Uterus (tissue), 4 donors: Measurements from ENCODE around the gene SMAD2. TPM values are rescaled to one million over a fixed set of nuclear protein-coding genes. Genes with fewer than 3 reads are reported as not detected.

Source experiments
- DNase-seq, 2 donors: peaks; one replicate each; pipeline ENCODE4 v3.0.0-alpha.2; 2019 to 2020
- H3K27ac ChIP-seq, 2 donors: fragments of 200-600 bp; sonication (generic); 1 replicate in 1 of 2; 2 replicates in 1 of 2; pipeline ENCODE4 v1.5.1; 2016 to 2018
- H3K27me3 ChIP-seq, 2 donors: fragments of 200-600 bp; sonication (generic); one replicate each; pipeline ENCODE4 v1.5.1; 2018 to 2019; ENCODE audit warnings: control low read depth in 1 of 2
- H3K36me3 ChIP-seq, 2 donors: fragments of 200-600 bp; sonication (generic); one replicate each; pipeline ENCODE4 v1.5.1; 2019; ENCODE audit warnings: control low read depth in 1 of 2
- H3K4me1 ChIP-seq, 2 donors: fragments of 200-600 bp; sonication (generic); one replicate each; pipeline ENCODE4 v1.5.1; 2018 to 2019; ENCODE audit warnings: control low read depth in 1 of 2
- H3K4me3 ChIP-seq, 2 donors: fragments of 200-600 bp; sonication (generic); 1 replicate in 1 of 2; 2 replicates in 1 of 2; pipeline ENCODE4 v1.5.1; 2018 to 2019; ENCODE audit warnings: mild to moderate bottlenecking in 1 of 2
- H3K9me3 ChIP-seq, 2 donors: fragments of 200-600 bp; sonication (generic); one replicate each; pipeline ENCODE4 v1.5.1; 2019; ENCODE audit warnings: control low read depth in 1 of 2
- CTCF ChIP-seq, 4 experiments: fragments of 200-600 bp in 2 of 4; fragments of 450-650 bp in 2 of 4; sonication (generic) in 2 of 4; IDR thresholded peaks; one replicate each; pipeline ENCODE4 v1.5.1; 2016 to 2019; ENCODE audit warnings: antibody characterized with exemption in 4 of 4, mild to moderate bottlenecking in 2 of 4, moderate library complexity in 1 of 4
- POLR2A ChIP-seq, 2 donors: fragments of 450-650 bp; IDR thresholded peaks; one replicate each; pipeline ENCODE4 v1.6.1; 2016; ENCODE audit warnings: antibody characterized with exemption in 2 of 2, mild to moderate bottlenecking in 1 of 2, moderate library complexity in 1 of 2
- intact Hi-C: fragments of 100-400 bp; cut with DNase I; formaldehyde crosslinking; loops from one replicate; pipeline ENCODE4 v1.15.1; 2023; ENCODE audit warnings: low total_unique reads
- total RNA-seq, 4 donors: library from RNA; depleted of rRNA in 3 of 4; stranded (reverse); fragments of >200 nt in 3 of 4; gene quantifications; one replicate each; pipeline versions ENCODE4 v1.1.0 to v1.2.4, GENCODE V29; 2014 to 2023
- donor health status: DM: yes; HTN: yes; CAD: no.

Gene SMAD2
- total RNA-seq, 4 donors from 2014 or later = 107 to 237 (median 142) TPM

GRCh38 chr18:47847635-47848034 lies 82.8 kb downstream of the SMAD2 start:
- no peak for TF ChIP-seq CTCF (IDR thresholded peaks at IDR 0.05)
- TF ChIP-seq POLR2A (IDR thresholded peaks at IDR 0.05) = no peak
- H3K4me1 ChIP-seq = no peaks in the 10 kb centered on the region
- intact Hi-C loops = no loop called here
- no peaks in the 10 kb centered on the region for H3K9me3 ChIP-seq
- no peaks in the 10 kb centered on the region for H3K27me3 ChIP-seq
- H3K27ac ChIP-seq = no peak overlapping the region
- H3K4me3 ChIP-seq = no peak overlapping the region
- no peak for DNase-seq
- H3K36me3 ChIP-seq = no peaks in the 10 kb centered on the region

GRCh38 chr18:47846431-47846830 lies 84.0 kb downstream of the SMAD2 start:
- Histone ChIP-seq H3K4me1 (no peaks in the 10 kb centered on the region), H3K27ac (no peak overlapping the region), H3K27me3 (no peaks in the 10 kb centered on the region), H3K9me3 (no peaks in the 10 kb centered on the region), H3K4me3 (no peak overlapping the region), H3K36me3 (no peaks in the 10 kb centered on the region)
- intact Hi-C loops = no loop called here
- no peak for DNase-seq
- TF ChIP-seq POLR2A (IDR thresholded peaks at IDR 0.05) = no peak

- DNase-seq = no peak
- Histone ChIP-seq H3K4me1 (no peaks in the 10 kb centered on the region), H3K27me3 (no peaks in the 10 kb centered on the region), H3K4me3 (no peak overlapping the region), H3K9me3 (no peaks in the 10 kb centered on the region), H3K36me3 (no peaks in the 10 kb centered on the region), H3K27ac (no peak overlapping the region)
- TF ChIP-seq CTCF (IDR thresholded peaks at IDR 0.05) = no peak
- no peak for TF ChIP-seq POLR2A (IDR thresholded peaks at IDR 0.05)
- intact Hi-C loops = no loop called here
These were observed 85.5 kb downstream of the SMAD2 start for GRCh38 chr18:47844828-47845498.

GRCh38 chr18:47842836-47843235 lies 87.6 kb downstream of the SMAD2 start:
- Histone ChIP-seq H3K27me3 (no peaks in the 10 kb centered on the region), H3K4me3 (no peak overlapping the region), H3K36me3 (no peaks in the 10 kb centered on the region), H3K9me3 (no peaks in the 10 kb centered on the region), H3K4me1 (no peaks in the 10 kb centered on the region), H3K27ac (no peak overlapping the region)
- no peak for DNase-seq
- intact Hi-C loops = no loop called here
- TF ChIP-seq POLR2A (IDR thresholded peaks at IDR 0.05) (no peak), CTCF (IDR thresholded peaks at IDR 0.05) (no peak)

- Histone ChIP-seq H3K9me3 (no peaks in the 10 kb centered on the region), H3K27me3 (no peaks in the 10 kb centered on the region), H3K36me3 (no peaks in the 10 kb centered on the region), H3K4me1 (no peaks in the 10 kb centered on the region), H3K4me3 (no peak overlapping the region), H3K27ac (no peak overlapping the region)
- intact Hi-C loops = no loop called here
- DNase-seq = no peak
- no peak for TF ChIP-seq CTCF (IDR thresholded peaks at IDR 0.05)
- no peak for TF ChIP-seq POLR2A (IDR thresholded peaks at IDR 0.05)
These were observed 92.1 kb downstream of the SMAD2 start for GRCh38 chr18:47838396-47838795.

- Histone ChIP-seq H3K36me3 (no peaks in the 10 kb centered on the region), H3K4me1 (no peaks in the 10 kb centered on the region), H3K27me3 (no peaks in the 10 kb centered on the region), H3K9me3 (no peaks in the 10 kb centered on the region), H3K27ac (no peak overlapping the region), H3K4me3 (no peak overlapping the region)
- no peak for TF ChIP-seq CTCF (IDR thresholded peaks at IDR 0.05)
- no peak for TF ChIP-seq POLR2A (IDR thresholded peaks at IDR 0.05)
- DNase-seq = no peak
- intact Hi-C loops = no loop called here
These were observed 98.1 kb downstream of the SMAD2 start for GRCh38 chr18:47832348-47832747.
